Hair follicular keratinocyte (primary cell): Measurements from ENCODE around the gene TBK1. TPM values are rescaled to one million over a fixed set of nuclear protein-coding genes. Genes with fewer than 3 reads are reported as not detected.

Source experiments
- total RNA-seq: library from RNA; depleted of rRNA; stranded (reverse); fragments of >200 nt; gene quantifications from 2 replicates; pipeline ENCODE4 v1.2.3, GENCODE V29; 2015

The TBK1 gene
- total RNA-seq = 15.2 and 16.5 TPM in 2 replicates

DNA sequence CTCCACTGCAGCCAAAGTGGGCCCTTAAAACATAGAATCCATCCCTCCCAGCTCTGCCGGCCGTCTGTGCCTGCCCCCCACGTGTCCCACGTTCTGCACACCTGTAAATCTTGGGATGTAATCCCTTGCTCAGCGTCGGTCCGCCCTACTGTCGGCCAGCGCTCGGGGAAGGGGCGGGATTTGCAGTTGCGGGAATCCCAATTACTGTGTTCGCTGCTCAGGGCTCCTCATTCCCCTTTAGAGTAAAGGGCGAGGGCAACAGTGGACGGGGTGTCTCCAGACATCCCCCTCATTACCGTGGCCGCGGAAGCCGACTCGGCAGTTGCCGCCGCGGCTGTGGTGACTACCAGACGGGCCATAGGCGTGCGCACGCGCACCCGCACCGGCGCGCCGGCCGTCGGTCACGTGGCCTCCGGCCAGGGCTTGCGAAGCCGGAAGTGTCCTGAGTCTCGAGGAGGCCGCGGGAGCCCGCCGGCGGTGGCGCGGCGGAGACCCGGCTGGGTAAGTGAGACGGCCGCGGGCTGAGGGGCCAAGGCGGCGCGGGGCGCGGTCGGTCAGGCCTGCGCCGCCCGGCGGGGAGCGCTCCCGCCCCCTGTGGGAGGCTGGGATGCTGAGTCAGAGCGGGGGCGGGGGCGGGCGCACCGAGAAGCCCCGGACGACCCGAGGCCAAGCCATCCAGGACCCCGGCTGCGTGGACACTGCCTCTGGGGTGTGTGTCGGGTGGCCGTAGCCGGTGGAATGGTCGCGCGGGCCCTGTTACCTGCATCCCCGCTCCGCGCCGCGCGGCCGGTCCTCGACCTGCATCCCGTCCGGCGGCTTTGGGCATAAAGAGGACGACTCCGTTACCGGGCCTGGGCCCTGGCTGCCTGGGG lies at the start of gene TBK1:
TSS of gene TBK1 (plus strand) at position 434 of the 872 bp plus-strand sequence. CDS start 3,751 bp downstream, outside the sequence.

DNA sequence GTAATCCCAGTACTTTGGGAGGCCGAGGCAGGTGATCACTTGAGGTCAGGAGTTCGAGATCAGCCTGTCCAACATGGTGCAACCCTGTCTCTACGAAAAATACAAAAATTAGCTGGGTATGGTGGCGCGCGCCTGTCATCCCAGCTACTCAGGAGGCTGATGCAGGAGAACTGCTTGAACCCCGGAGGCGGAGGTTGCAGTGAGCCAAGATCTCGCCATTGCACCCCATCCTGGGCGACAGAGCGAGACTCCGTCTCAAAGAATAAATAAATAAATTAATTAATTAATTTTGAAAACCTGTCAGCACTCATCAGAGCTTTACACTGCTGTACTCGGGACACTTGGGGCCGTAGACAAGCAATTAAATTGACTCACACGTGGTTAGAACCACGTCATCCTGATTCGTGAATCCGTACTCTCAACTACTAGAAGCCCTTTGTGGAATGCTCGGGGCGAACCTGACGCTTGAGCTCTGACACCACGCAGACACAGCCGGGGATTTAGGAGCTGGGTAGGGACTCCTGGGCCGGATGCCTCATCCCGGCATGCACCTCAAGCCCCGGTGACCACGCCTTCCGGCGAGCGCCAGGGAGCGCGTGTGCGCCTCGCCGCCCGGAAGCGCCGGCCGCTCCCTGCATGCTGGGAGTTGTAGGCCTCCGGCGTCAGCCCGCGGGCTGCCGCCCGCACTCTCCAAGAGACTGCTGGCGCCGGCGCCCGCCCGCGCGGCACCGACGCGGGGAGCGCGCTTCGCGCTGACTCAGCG lies 48.0 kb upstream of the TBK1 start, which contains the start of gene XPOT:
TSS of gene XPOT (plus strand) at position 686 of the 763 bp plus-strand sequence. CDS start 5,644 bp downstream, outside the sequence.

Other genes starting within 250 kb of the TBK1 start
- 7.3 and 11.5 TPM in 2 replicates for gene KICS2, start 229.8 kb upstream of the TBK1 start, total RNA-seq
- gene C12orf56, start 61.4 kb upstream of the TBK1 start, total RNA-seq = 0.23 and 0.34 TPM in 2 replicates
- 73.0 and 114 TPM in 2 replicates for gene XPOT, start 47.7 kb upstream of the TBK1 start, total RNA-seq
- 6.4 and 8.2 TPM in 2 replicates for gene RASSF3, start 158.4 kb downstream of the TBK1 start, total RNA-seq